ENCODE measurements around the gene ADGRG3. TPM values are rescaled to one million over a fixed set of nuclear protein-coding genes. Genes with fewer than 3 reads are reported as not detected.

Gene ADGRG3
- total and polyA plus RNA-seq, 2 experiments from 2014 or later, result not detected

DNA sequence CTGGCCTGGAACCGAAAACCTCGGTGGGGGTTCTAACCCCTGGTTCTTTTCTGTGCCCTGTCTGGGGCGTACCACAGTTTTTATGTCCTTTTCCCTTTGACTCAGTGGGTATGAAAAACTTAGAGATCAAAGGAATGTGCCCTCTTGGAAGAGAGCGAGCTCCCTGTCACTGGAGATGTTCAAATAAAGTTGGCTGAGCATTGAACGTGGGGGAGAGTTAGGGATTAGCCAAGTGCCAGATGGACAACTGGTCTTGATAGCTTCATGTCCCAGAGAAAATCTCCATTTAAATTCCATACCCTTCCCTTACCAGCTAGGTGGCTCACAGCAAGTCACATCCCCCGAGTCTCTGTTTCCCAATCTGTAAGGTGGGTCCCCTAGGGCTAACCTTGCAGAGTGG is 30.1 kb upstream of the ADGRG3 start (continued):
- no peak for TF ChIP-seq ZNF462 (CRISPR knock-in tag; IDR thresholded peaks at IDR 0.05)

DNA sequence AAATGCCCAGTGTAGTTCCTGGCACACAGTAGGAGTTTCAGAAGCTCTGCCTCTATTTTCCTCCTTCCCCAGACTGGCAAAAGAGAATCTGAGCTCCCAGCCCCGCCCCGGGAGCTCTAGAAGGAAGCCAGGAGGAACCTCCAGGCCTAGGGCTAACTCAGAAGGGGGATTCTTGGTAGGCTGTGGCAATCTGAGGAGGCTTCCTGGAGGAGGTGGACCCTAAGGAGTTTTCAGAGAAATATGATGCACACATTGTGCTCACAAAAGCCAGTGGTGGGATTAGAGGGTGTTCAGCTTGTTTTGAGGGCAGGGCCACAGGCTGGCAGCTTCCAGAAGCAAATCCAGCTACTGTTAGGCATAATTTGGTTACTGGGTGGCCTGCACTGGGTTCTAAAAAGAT is 29.7 kb upstream of the ADGRG3 start:
- Mint-ChIP-seq H3K9me3 (no peaks in the 10 kb centered on the region), H3K36me3 (ENCODE audit: low read depth) (no peaks in the 10 kb centered on the region), H3K4me1 (peaks cover 8% of the 10 kb centered on the region; the same call in 2 of the 3 replicates), H3K27ac (no peak overlapping the region), H3K4me3 (no peak overlapping the region), H3K27me3 (ENCODE audit: insufficient read depth, low read depth, poor library complexity) (peaks cover 16% of the 10 kb centered on the region)
- no peaks in the 10 kb centered on the region for H3K79me2 ChIP-seq (replicated peaks; ENCODE audit: insufficient read depth)
- ATAC-seq (no peak), DNase-seq (ENCODE audit: low spot score) (no peak)
- no peaks in the 10 kb centered on the region for H3K9me2 ChIP-seq (ENCODE audit: insufficient read depth)
- no peaks in the 10 kb centered on the region; the same call in 1 of the 2 replicates for H4K20me1 ChIP-seq (replicated peaks; ENCODE audit: insufficient read depth)
- no peaks in the 10 kb centered on the region; the same call in 1 of the 2 replicates for H3K4me1 ChIP-seq (ENCODE audit: insufficient read depth)
- H3K27me3 ChIP-seq (ENCODE audit: insufficient read depth), result no peaks in the 10 kb centered on the region
- no peaks in the 10 kb centered on the region for H3F3A ChIP-seq (replicated peaks; ENCODE audit: low read depth)
- H3K27ac ChIP-seq (ENCODE audit: low read depth), result no peak overlapping the region
- H3K4me3 ChIP-seq, result no peak overlapping the region
- no peak overlapping the region for H3K4me2 ChIP-seq
- TF ChIP-seq ZNF331 (CRISPR knock-in tag; IDR thresholded peaks at IDR 0.05; ENCODE audit: low read depth) (no peak), EZH2 (IDR thresholded peaks at IDR 0.05; ENCODE audit: low read depth, unreplicated experiment) (no peak), STAT1 (IDR thresholded peaks at IDR 0.05; ENCODE audit: unreplicated experiment) (no peak), EZH2phosphoT487 (IDR thresholded peaks at IDR 0.05; ENCODE audit: unreplicated experiment) (no peak), CREB1 (CRISPR knock-in tag; IDR thresholded peaks at IDR 0.05; ENCODE audit: low read depth) (no peak), ZNF114 (CRISPR knock-in tag; IDR thresholded peaks at IDR 0.05) (no peak), POLR2AphosphoS5 (IDR thresholded peaks at IDR 0.05; ENCODE audit: low read depth) (no peak), REST (IDR thresholded peaks at IDR 0.05; ENCODE audit: unreplicated experiment) (no peak)
- TF ChIP-seq, protein P1, sequence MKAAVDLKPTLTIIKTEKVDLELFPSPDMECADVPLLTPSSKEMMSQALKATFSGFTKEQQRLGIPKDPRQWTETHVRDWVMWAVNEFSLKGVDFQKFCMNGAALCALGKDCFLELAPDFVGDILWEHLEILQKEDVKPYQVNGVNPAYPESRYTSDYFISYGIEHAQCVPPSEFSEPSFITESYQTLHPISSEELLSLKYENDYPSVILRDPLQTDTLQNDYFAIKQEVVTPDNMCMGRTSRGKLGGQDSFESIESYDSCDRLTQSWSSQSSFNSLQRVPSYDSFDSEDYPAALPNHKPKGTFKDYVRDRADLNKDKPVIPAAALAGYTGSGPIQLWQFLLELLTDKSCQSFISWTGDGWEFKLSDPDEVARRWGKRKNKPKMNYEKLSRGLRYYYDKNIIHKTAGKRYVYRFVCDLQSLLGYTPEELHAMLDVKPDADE (IDR thresholded peaks at IDR 0.05), result no peak
- TF ChIP-seq, protein P2, sequence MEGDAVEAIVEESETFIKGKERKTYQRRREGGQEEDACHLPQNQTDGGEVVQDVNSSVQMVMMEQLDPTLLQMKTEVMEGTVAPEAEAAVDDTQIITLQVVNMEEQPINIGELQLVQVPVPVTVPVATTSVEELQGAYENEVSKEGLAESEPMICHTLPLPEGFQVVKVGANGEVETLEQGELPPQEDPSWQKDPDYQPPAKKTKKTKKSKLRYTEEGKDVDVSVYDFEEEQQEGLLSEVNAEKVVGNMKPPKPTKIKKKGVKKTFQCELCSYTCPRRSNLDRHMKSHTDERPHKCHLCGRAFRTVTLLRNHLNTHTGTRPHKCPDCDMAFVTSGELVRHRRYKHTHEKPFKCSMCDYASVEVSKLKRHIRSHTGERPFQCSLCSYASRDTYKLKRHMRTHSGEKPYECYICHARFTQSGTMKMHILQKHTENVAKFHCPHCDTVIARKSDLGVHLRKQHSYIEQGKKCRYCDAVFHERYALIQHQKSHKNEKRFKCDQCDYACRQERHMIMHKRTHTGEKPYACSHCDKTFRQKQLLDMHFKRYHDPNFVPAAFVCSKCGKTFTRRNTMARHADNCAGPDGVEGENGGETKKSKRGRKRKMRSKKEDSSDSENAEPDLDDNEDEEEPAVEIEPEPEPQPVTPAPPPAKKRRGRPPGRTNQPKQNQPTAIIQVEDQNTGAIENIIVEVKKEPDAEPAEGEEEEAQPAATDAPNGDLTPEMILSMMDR (conservative IDR thresholded peaks at IDR 0.05; ENCODE audit: low read depth in 2 of 2), result no peak
- H3K36me3 ChIP-seq (ENCODE audit: insufficient read depth), result no peaks in the 10 kb centered on the region
- no peak overlapping the region for H2AFZ ChIP-seq

Measured in GM23338 (cell line).